GM10266 (cell line): Measurements from ENCODE around the gene GCNT4.

Experiments
- DNase-seq: peaks from one replicate; pipeline ENCODE4 v3.0.0; 2012; ENCODE audit errors: extremely low spot score
- TF ChIP-seq, protein P1 (sequence below): IDR thresholded peaks from 2 replicates; pipeline ENCODE4 v1.5.1; 2012; ENCODE audit warnings: mild to moderate bottlenecking, low read depth; ENCODE audit not compliant: control insufficient read depth, insufficient read depth; ENCODE audit errors: missing control alignments

GCNT4 gene

DNA sequence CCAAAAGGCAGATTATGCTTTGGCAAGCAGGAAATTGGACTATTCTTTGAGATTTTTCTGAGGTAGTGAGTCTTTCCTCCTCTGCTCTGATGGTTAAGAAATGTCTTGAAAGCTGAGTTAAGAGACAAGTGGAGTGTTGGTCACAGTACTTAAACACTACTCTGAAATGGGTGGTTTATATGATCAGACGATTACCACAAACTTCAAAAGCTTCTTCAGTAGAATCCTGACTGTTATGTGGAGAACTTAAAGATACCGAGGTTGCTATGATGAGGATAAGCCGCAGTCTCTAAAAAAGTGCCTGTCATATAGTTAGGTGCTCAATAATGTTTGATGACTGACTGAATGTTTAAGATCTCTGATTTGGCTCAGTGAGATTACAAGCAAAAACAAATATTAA is 24.3 kb downstream of the GCNT4 start:
- DNase-seq = no peak

DNA sequence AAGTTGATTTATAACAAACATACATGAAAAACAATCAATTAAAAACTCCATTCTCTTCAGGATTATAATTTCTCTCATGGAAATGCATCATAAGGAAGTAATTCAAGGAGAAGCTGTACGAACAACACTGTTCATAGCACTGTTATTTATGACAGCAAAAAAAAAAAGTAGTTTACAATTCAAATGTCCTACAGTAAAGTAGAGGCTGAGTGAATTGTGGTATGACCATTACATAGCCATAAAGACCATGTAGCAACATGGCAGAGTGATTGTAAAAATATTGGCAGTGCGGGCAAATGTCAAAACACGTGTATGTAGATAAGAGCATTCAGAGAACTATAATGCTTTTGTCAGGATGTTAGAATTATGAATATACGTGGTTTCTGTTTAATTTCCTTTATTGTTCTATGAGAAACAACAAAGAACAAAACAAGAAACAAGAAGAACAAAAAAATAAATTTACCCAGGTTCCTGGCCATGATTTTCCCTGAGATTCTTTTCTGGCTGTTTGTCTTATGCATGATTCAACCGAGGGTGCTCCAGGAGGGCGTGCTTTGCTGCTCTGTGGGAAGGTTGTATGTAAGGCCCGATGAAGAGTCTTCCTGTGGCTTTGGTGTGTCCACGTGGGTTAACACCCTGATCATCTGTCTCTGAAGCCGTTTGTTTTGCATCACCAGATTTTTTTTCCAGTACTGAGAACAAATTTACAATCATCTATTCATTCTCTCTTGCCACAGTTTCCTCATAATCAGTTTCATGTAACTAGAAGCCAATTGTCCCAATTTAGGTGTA is 28.8 kb downstream of the GCNT4 start:
- TF ChIP-seq, protein P1, sequence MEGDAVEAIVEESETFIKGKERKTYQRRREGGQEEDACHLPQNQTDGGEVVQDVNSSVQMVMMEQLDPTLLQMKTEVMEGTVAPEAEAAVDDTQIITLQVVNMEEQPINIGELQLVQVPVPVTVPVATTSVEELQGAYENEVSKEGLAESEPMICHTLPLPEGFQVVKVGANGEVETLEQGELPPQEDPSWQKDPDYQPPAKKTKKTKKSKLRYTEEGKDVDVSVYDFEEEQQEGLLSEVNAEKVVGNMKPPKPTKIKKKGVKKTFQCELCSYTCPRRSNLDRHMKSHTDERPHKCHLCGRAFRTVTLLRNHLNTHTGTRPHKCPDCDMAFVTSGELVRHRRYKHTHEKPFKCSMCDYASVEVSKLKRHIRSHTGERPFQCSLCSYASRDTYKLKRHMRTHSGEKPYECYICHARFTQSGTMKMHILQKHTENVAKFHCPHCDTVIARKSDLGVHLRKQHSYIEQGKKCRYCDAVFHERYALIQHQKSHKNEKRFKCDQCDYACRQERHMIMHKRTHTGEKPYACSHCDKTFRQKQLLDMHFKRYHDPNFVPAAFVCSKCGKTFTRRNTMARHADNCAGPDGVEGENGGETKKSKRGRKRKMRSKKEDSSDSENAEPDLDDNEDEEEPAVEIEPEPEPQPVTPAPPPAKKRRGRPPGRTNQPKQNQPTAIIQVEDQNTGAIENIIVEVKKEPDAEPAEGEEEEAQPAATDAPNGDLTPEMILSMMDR = no peak
- no peak for DNase-seq

More for the DNA sequence above, 24.3 kb downstream of the GCNT4 start:
- TF ChIP-seq, protein P1 = no peak

DNA sequence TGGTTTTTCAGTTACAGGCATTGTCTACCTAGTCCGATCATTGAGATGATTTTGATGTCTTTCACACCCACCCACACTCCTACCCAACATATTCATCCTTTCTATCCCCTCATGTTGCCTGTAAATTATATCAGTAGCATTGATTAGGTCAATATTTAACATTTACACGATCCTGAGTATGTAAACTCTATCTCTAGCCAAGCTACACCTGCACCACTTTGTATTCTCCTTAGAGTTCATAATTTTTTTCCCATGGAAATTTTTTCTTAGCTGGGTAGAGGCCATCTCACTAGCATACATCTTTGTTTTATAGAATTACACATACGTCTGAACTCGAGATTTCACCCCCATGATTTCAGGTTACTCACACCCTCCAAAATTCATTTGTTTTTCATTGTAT is 30.6 kb downstream of the GCNT4 start:
- DNase-seq = no peak
- TF ChIP-seq, protein P1 = no peak

DNA sequence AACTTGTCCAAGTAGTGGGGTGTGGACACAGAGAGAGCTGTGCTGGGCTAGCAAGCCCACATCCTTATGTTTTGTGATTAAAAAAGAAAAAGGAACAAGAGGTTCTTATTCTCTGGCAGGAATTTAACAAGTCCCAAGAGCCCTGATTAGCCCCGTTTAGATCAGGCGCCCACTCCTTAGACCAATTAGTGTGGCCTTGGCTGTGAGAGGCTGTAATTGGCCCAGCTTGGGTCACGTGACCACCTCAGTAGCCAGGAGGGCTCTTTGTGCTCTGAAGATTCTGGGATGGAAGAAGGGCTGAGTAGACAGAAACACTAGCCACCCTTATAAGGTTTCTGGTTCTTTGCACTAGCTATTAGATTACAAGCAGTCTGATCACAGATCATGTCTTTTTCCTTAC is 31.1 kb downstream of the GCNT4 start:
- TF ChIP-seq, protein P1 = no peak
- no peak for DNase-seq

DNA sequence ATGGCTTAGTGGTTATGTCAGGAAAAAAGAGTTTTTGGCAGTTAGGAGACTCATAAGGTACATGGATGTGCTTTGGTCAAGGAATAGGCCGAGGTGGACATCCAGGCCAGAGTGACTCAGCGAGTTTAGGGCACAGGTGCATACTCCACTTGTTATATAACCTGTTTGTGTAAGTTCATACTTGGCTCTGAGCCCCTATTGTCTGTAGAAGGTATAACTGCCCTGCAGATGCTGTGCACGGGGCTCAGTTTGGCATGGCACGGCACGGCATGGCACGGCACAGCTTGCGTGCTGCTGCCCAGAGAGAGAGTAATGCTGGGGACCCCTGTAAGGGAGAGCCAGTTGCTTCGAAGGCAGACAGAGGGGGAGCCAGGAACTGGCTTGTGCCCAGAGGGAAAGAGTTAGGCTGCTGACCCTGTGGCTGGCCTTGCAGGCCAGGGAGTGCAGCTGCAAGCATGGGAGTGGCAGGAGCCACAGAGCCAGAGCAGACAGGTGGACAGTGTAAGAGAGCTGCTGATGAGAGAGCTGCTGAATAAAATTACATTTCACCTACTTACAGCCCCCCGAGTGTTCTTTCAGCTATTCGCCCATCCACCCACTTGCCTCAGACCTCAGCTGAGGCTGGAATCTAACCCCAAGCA is 32.2 kb downstream of the GCNT4 start:
- DNase-seq = no peak
- TF ChIP-seq, protein P1 = no peak

DNA sequence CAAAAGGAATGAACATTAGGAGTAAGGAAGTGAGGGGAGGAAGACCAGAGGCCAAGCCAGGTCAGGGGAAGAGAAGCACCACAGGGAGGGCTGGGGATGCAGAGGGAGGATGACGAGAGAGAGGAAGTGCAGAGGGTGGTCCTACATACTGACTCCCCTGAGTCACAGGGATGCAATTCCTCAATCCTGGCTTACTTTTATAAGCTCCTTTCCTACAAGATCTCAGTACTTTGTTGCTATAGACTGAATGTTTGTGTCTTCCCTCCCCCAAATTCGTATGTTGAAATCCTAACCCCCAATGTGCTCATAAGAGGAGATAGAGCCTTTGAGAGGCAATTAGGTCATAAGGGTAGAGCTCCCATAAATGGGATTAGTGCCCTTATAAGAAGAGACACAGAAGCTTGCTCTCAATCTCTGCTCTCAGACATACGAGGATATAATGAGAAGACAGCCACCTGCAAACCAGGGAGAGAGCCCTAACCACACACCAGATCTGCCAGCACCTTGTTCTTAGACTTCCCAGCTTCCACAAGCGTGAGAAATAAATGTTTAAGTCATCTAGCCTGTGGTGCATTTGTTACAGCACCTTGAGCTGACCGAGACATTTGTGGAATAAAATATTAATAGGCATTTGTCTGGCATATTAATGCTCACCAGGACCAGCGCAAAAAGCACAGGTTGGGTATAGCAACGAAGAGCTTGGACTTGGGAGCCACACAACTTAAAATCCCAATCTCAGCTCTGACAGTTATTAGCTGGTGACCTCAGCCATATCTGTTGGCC is 33.4 kb downstream of the GCNT4 start:
- no peak for DNase-seq
- TF ChIP-seq, protein P1 = no peak
